ENCODE results near the gene ASB5.

- no peak for TF ChIP-seq CTCF (IDR thresholded peaks at IDR 0.05; ENCODE audit: control extremely low read depth in 1 of 3, insufficient read depth in 1 of 3, low read depth in 1 of 3, low read length in 3 of 3)
- no peak for TF ChIP-seq USF2 (IDR thresholded peaks at IDR 0.05; ENCODE audit: low read length)
Observed at GRCh38 chr4:176293660-176294059, 24.6 kb upstream of the ASB5 start.

All from H1 (cell line).